GM21526 (cell line): Measurements from ENCODE around the gene KANK2.

Source experiments
- ATAC-seq: cut with Tn5 transposase; IDR thresholded peaks from one replicate; pipeline ENCODE4 v1.9.1; 2021; ENCODE audit warnings: moderate library complexity; ENCODE audit not compliant: unreplicated experiment, low FRiP score

The KANK2 gene

GRCh38 chr19:11197291-11198174 is at the start of gene KANK2:
Gene KANK2 (minus strand): TSS chr19:11197545. CDS start chr19:11194511, 3,034 bp downstream.
- ATAC-seq, result peak; percentile 59

- ATAC-seq, result no peak
These were observed 49.6 kb upstream of the KANK2 start for GRCh38 chr19:11246941-11247340.

GRCh38 chr19:11244846-11245589 is 47.7 kb upstream of the KANK2 start:
- no peak for ATAC-seq

- ATAC-seq, result no peak
These were observed 46.4 kb upstream of the KANK2 start for GRCh38 chr19:11243798-11244169.

- ATAC-seq, result no peak
These were observed 45.8 kb upstream of the KANK2 start for GRCh38 chr19:11242864-11243797.

GRCh38 chr19:11242025-11242424 is 44.7 kb upstream of the KANK2 start:
- ATAC-seq, result no peak

GRCh38 chr19:11240008-11240444 is 42.7 kb upstream of the KANK2 start:
- no peak for ATAC-seq

GRCh38 chr19:11239377-11240000 is 42.1 kb upstream of the KANK2 start, which contains the start of gene ANGPTL8:
Gene ANGPTL8 (plus strand): TSS chr19:11239619. CDS start chr19:11239638, 19 bp downstream.
- no peak for ATAC-seq

GRCh38 chr19:11238781-11239376 is 41.5 kb upstream of the KANK2 start:
- ATAC-seq, result no peak

GRCh38 chr19:11238041-11238440 is 40.7 kb upstream of the KANK2 start:
- no peak for ATAC-seq

GRCh38 chr19:11237321-11237720 is 40.0 kb upstream of the KANK2 start:
- no peak for ATAC-seq

- no peak for ATAC-seq
These were observed 39.3 kb upstream of the KANK2 start for GRCh38 chr19:11236324-11237301.

- no peak for ATAC-seq
These were observed 37.2 kb upstream of the KANK2 start for GRCh38 chr19:11234486-11235075.

- ATAC-seq, result no peak
These were observed 35.7 kb upstream of the KANK2 start for GRCh38 chr19:11233073-11233472.

GRCh38 chr19:11232555-11232954 is 35.2 kb upstream of the KANK2 start:
- no peak for ATAC-seq

GRCh38 chr19:11230621-11231386 is 33.5 kb upstream of the KANK2 start:
- ATAC-seq, result no peak

GRCh38 chr19:11227195-11227886 is 30.0 kb upstream of the KANK2 start:
- no peak for ATAC-seq
